ENCODE data around the gene NOD2.
A peak's percentile ranks its signal among the peaks of the same experiment; 100 is the strongest.

The NOD2 gene

DNA sequence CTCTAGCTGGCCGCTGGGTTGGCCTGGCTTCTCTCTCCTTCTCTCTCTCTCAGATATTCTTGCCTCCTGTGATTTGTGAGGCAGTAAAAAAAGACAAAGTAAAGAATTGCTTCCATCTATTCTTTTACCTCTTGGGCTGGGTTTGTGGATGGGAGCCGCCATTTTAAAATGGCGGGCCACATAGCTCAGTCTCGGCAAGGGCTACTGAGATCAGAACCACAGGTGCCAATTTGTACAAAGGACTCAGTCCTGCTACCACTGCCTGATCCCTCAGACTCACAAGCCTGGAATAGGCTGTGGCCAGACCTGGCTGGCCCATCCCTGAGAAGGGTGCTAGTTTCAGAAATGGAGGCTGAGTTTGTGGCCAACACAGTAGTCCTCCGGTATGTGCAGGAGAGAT is 24.1 kb downstream of the NOD2 start:
- DNase-seq (ENCODE audit: low spot score): no peak

DNA sequence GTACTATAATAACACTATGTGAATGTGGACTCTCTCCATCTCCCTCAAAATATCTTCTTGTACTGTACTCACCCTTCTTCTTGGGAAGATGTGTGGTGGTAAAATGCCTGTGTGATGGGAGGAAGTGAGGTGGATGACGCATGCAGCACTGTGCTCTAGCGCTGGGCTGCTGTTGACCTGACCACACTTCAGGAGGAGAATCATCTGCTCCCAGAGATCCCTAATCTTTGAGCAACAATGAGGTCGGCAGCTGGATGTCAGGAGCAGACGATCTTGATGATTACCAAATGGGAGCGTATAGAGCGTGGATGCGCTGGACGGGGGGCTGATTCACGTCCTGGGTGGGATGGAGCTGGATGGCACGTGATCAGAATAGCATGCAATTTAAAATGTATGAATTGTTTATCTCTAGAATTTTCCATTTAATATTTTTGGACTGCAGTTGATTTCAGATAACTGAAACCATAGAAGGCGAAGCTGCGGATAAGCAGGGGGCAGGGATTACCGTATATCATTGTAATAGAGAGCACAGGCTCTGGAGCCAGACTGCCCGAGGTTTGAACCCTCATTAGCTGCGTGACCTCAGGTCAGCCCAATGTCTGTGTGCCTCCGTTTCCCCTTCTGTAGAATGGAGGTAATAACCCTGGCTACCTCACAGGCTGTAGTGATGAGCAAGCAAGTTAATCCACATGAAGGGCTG is 24.8 kb downstream of the NOD2 start:
- no peak for DNase-seq (ENCODE audit: low spot score)

DNA sequence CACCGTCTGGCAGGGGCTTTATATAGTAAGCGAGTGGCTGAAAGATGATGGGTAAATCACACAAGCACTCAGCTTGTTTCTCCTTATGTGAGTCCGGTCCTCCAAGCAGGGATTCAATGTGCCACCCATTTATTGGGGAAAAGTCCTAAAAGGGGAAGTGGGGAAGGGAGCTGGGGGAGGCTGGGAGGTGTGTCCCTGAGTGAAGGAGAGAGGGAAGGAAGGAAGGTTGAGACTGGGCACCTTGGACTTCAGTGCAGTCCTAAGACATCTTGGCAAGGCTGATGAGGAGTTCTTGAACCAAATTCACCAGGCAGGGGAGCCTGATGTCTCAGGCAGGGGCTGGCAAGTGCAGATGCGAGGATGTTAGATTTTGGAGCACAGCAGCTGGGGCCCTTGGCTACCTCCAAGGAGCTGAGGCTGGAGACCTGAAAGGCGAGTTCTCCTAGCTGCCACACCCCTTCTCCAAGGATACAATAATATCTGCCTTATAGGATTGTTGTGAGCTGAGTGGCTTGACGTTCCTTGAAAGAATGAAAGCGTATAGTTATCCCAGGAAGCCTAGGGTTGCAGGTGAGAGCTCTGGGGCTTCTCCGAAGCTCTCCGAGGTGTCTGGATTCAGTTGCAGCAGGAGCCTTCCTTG is 25.5 kb downstream of the NOD2 start:
- DNase-seq (ENCODE audit: low spot score): no peak

DNA sequence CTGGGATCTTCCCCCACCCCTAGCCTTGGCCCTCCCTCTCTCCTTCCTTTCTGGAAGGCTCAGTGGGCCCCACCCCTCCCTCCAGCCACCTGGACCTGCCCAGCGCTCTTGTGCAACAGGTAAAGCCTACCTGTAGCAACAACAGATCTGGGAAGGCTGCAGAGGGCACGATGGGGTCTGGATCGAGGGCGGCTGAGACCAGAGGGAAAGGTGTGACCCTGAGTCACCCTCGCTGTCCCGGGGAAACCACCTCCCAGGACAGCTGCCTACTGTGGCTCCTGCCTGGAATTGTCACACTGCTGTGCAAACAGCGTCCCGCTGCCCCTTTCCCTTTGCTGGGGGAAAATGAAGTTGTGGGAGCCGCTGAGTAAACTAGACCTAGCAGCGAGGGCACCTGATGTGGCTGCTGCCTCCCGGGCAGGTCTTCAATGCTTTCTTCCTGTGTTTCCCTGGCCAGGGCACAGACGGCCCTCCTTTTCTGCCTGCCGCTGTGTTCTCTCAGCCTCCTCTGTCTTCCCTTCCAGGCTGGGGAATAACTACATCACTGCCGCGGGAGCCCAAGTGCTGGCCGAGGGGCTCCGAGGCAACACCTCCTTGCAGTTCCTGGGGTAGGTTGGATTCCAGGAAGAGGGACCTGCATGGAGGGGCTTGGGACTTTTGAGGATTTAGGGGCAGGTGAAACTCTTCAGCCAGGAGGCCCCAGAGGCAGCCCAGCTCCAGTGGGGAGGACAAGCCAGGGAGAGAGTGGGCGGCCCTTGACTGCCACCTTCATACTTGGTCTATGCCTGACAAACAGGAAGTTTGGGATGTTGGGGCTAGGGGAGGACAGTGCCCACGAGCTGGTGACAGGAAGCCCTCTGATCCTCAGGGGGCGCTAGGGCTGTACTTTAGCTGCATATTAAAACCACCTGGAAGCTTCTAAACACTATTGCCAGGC is 26.3 kb downstream of the NOD2 start:
- no peak for DNase-seq (ENCODE audit: low spot score)

DNA sequence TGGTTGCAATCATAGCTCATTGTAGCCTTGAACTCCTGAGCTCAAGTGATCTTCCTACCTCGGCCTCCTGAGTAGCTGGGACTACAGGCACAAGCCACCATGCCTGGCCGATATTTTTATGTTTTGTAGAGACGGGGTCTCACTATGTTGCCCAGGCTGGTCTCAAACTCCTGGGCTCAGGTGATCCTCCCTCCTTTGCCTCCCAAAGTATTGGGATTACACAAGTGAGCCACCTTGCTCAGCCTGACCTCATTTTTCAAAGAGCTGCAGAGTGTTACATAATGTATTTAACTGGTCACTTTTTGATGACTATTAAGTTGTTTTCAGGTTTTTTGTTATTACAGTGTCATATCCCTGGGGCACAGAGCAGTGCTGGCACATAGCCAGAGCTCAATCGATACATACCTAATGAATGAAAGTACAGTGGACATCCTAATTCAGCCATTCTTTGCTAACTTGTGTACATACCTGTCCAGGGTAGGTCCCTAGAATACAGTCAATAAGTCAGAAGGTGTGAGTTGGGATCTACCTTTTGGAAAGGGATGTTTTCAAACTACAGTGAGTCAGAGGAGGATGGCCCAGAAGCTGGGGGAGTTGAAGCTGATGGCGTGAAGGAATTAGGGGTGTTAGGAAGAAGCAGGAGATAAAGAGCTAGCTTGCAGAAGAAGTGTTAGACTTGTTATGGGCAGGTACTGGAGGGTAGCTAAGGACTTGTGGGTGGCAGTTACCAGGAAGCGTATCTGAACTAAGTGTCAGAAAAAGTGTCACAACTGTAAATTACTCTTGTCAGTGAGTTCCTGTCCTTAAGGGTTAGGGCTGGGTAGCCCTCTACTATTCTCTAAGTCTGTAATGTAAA is 28.4 kb downstream of the NOD2 start:
- DNase-seq (ENCODE audit: low spot score): no peak

DNA sequence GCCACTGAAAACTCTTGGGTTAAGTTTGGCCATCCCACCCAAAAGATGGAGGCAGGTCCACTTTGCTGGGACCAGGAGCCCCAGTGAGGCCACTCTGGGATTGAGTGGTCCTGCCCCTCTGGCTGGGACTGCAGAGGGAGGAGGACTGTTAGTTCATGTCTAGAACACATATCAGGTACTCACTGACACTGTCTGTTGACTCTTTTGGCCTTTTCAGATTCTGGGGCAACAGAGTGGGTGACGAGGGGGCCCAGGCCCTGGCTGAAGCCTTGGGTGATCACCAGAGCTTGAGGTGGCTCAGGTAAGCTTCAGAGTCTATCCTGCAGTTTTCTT is 29.0 kb downstream of the NOD2 start:
- no peak for DNase-seq (ENCODE audit: low spot score)

DNA sequence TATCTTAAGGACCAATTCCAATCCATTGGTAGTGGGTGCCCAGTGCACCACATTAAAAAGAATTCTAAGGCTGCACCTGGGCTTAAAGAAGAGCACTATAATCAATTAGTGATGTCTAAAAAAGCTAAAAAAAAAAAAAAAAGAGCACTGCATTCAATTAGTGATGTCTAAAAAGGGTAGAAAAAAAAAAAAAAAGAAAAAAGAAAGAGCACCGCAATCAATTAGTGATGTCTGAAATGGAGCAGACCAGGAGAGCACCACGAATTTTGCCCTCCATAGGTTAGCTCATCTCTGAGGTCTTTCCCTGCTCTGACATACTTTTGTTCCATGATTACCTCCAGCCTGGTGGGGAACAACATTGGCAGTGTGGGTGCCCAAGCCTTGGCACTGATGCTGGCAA is 29.6 kb downstream of the NOD2 start:
- no peak for DNase-seq (ENCODE audit: low spot score)

DNA sequence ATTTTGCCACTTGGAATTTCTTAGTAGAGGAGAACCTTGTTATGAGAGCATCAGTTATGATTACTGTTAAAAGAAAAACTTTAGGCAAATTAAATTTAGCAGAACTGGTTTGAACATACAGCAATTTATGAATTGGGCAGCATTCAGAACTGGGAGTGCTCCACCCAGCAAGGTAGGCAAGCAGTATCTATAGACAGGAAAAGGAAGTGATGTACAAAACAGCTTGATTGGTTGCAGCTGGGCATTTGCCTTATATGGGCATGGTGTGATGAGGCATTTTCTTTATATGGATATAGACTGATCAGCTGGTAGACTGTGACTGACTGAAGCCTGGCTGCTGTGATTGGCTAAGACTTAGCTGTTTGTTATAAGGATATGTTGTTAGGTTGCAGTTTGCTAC is 30.9 kb downstream of the NOD2 start:
- no peak for DNase-seq (ENCODE audit: low spot score)

DNA sequence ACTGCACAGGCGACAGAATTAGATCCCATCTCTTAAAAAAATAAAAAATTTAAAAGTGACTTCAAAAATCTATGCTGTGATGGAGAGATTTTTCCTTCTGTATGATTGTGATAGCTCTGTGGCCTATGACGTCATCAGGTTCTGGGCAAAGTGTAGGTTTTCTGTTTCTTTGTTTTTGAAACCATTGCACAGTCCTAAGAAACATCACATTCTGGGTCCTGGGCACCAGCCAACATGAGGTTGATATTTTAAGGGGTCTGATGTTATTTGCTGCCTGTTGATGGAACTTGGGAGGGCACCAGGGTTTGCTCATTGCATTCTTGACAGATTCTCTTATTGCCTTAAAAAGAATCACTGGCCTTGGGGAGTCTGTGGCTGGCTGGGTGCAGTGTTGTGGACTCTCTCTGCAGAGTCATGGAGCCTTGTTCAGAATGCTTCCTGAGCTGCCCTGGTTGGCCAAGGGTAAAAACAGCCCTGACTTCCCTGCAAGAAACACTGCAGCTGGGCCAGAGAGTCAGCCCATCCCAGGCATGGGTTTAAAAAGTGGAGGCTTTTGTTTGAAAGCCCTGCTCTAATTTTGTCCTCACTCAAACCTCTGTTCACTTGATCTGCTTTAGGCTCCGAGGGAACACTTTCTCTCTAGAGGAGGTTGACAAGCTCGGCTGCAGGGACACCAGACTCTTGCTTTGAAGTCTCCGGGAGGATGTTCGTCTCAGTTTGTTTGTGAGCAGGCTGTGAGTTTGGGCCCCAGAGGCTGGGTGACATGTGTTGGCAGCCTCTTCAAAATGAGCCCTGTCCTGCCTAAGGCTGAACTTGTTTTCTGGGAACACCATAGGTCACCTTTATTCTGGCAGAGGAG is 38.0 kb downstream of the NOD2 start:
- no peak for DNase-seq (ENCODE audit: low spot score)

DNA sequence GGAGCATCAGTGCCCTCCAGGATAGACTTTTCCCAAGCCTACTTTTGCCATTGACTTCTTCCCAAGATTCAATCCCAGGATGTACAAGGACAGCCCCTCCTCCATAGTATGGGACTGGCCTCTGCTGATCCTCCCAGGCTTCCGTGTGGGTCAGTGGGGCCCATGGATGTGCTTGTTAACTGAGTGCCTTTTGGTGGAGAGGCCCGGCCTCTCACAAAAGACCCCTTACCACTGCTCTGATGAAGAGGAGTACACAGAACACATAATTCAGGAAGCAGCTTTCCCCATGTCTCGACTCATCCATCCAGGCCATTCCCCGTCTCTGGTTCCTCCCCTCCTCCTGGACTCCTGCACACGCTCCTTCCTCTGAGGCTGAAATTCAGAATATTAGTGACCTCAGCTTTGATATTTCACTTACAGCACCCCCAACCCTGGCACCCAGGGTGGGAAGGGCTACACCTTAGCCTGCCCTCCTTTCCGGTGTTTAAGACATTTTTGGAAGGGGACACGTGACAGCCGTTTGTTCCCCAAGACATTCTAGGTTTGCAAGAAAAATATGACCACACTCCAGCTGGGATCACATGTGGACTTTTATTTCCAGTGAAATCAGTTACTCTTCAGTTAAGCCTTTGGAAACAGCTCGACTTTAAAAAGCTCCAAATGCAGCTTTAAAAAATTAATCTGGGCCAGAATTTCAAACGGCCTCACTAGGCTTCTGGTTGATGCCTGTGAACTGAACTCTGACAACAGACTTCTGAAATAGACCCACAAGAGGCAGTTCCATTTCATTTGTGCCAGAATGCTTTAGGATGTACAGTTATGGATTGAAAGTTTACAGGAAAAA is 38.8 kb downstream of the NOD2 start:
- no peak for DNase-seq (ENCODE audit: low spot score)

DNA sequence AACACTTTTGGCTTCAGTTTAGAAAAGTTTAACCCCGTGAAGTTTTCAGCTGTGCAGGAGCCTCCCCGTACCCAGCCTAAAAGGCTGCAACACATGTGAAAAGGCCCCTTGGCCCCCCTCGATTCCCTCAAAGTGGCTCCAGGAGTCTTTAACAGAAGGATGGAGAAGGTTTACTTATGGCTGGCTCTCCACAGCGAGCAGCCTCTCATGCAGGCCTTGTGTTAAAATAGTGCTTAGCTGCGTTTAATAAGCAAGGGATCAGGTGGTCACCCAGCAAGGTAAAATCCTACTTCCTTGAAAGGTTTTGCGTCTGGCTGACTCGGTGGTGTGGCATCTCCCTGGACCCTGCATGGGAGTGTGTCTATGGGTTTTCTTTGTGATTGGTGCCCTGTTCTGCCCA is 40.1 kb downstream of the NOD2 start:
- DNase-seq (ENCODE audit: low spot score): no peak

DNA sequence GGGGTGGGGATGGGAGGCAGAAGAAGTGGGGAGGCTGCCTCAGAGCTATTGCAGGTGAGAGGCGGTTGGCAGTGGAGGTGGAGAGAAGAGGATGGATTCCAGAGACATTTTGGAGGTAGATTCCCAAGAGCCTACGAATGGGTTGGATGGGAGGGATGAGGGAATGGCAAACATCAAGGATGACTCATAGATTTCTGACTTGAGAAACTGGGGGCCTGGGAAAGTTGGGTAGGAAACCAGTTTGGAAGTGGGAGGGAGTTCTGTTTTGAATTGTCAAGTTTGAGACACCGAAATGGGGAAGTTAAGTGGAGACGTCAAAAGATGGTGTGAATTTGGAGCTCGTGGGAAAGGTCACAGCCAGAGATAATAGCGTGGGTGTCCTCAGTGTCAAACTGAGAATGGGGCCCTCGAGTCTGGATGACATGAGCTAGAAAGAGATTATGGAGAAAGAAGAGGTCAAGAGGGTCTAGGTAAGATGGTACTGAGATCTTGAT is 42.3 kb downstream of the NOD2 start:
- DNase-seq (ENCODE audit: low spot score): no peak

DNA sequence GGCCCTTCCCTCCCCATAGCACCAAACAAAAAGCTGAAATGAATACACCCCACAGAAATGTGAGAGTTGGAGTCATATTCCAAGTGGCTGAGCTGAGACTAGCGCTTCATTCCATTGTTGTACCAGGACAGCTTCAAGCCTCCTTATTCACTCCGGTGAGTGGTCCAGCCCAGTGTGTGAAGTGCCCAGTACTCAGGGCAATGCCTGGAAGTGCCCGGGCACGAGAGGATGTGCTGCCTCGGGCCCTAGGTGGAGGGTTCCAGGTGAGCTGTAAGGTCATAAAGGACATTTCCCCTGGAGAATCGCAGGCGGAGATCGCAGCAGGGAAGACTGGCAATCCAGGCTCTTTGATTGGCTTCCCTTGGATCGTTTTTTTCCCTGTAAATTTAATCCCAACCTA is 43.0 kb downstream of the NOD2 start:
- DNase-seq (ENCODE audit: low spot score): no peak

DNA sequence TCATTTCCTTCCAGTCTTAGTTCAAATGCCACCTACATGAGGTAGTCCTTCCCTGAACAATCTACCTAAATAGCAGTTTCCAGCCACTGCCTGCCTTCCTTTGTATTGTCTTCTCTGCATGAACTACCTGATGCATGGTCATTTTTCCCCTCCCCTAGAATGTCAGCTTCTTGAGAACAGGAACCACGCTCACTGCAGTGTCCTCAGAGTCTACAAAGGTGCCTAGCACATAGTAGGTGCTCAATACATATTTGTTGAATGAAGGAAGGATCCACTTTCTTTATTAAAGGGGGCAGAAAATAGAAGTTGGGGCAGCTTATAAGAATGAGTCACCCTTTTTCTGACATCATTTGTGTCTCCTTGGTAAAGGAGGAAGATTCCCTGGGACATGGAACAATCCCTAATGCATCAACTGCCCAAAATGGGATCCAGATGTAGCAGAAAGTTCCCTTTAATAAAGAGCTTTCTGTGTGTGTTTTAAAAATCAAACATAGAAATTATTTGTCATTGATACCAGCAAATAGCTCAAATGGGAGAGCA is 44.1 kb downstream of the NOD2 start:
- no peak for DNase-seq (ENCODE audit: low spot score)

DNA sequence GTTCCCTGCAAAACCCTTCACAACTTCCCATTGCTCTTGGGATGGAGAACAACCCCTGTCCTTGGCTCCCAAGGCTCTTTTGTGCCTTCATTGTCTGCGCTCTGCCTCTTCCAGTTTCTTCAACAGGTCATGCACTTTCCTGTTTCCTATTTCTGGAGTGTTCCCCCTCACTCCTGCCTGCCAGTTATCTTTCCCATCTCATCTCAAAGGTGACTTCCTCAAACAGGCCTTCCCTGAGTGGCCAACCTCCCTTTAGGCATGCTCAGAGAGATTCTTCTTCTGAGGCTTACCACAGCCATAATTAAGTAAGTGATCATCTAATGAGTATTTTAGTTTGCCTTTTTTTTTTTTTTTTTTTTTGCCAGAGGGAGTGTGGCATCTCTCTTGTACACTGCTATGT is 45.6 kb downstream of the NOD2 start:
- no peak for DNase-seq (ENCODE audit: low spot score)

DNA sequence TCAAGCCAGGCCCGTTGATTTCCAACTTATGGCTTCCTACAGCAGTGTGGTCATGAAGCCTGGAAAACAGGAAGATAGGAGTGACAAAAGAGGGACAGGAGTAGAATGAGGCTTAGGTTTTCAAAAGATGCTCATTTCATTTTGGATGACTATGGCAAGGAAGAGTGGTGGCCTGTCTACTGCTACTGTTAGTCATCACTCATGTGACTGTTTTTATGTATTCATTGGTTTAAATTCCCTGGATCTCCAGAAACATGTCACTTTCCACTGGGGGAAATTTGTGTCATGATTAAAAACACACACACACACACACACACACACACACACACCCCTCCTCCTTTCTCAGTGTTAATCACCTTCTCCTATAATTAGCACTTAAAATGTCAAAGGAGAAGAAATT is 47.3 kb downstream of the NOD2 start:
- no peak for DNase-seq (ENCODE audit: low spot score)

DNA sequence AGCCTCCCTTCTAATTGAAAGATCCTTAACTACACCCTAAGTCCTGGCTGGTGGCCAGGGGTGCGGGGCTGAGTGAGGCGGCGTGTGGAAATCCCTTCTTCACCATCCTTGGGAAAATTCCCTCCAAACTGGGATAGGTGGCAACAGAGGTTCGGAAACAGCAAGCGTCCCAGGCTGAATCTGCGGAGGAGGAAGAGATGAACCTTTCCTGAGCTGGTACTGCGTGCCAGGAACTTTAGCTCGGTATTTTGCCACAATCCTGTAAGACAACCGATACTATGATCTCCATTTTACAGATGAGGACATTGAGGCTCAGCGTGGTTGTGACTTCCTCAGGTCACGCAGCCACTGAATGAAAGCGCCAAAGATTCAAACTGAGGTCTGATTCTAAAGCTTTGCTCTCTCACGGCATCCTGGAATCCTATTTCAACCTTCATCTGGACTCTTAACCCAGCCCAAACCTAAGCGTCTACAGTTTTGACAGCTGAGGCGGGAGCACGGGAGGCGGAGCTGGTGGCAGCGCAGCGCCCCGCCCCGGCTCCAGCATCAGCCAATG is 47.9 kb downstream of the NOD2 start:
- no peak for DNase-seq (ENCODE audit: low spot score)

DNA sequence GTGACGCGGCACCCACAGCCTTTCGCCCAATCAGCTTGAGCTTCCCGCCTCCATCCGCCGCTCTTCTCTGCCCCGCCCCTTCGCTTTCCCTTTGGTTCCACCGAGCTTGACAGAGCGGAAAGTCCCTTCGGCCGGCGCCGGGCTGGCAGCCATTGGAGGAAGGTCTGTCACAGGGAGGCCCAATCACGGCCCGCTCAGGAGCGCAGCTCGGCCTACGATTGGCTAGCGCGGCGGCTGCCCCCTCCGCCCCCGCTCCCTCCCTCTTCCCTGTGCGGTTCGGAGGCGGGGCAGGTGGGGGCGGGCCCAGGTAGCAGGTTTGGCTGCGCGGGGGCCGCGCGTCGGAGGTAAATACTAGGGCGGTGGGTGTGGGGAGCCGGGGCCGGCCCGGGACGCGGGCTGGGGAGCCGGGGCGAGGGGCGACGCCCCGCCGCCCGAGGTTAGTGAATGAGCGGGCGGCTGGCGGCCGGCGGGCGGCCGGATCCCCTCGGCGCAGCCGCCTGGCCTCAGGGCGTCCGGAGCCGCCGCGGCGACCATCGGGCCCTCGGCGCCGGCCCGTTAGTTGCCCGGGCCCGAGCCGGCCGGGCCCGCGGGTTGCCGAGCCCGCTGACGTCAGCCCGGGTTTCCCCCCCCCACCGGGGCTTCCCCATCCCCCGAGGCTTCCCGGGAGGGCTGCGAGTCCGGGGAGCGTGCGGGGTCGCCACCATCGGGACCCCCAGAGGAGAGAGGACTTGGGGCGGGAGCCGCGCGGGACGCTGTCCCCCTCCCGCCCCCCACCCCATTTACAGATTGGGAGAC is 48.6 kb downstream of the NOD2 start, which contains the start of gene CYLD:
Gene CYLD, plus strand, starts transcription at position 306 of the 795 bp plus-strand sequence. CDS start 7,613 bp downstream, outside the sequence.
- DNase-seq (ENCODE audit: low spot score): peak; percentile 100

Measured in germinal center (tissue), 1 donor.